PC-3 (cell line): Measurements from ENCODE around the gene SLC16A3.

ENCODE experiments used
- CTCF ChIP-seq: fragments of 300-600 bp; sonication (generic); conservative IDR thresholded peaks from 2 replicates; pipeline ENCODE4 v1.5.1; 2017; ENCODE audit warnings: antibody characterized with exemption, low read depth, mild to moderate bottlenecking, low read length
- EZH2 ChIP-seq: fragments of 300-600 bp; sonication (generic); IDR thresholded peaks from one replicate; pipeline ENCODE4 v1.6.1; 2017; ENCODE audit warnings: antibody characterized with exemption, mild to moderate bottlenecking, low read length; ENCODE audit not compliant: unreplicated experiment

- no peak for TF ChIP-seq CTCF
- TF ChIP-seq EZH2, result no peak
Measured at GRCh38 chr17:82277851-82278250, 49.0 kb downstream of the SLC16A3 start.
